H1 (cell line): ENCODE measurements around the gene ARMC9. TPM values are rescaled to one million over a fixed set of nuclear protein-coding genes. Genes with fewer than 3 reads are reported as not detected.

Experiments used
- CTCF ChIA-PET: fragments of 300-600 bp; sonication (Branson Sonifier 250); formaldehyde crosslinking; loops from one replicate; lab custom pipeline; 2021; ENCODE audit not compliant: partially characterized antibody; lab: Charles Lee
- POLR2A ChIA-PET: fragments of 300-600 bp; sonication (Branson Sonifier 250); formaldehyde crosslinking; loops from one replicate; lab custom pipeline; 2021; ENCODE audit warnings: inconsistent platforms; ENCODE audit not compliant: partially characterized antibody; lab: Charles Lee
- DNase-seq, 2 experiments: peaks; one replicate each; pipeline versions ENCODE4 v3.0.0 to v3.0.0-alpha.2; 2010 to 2022; ENCODE audit warnings: low spot score in 2 of 2, low read depth in 1 of 2, mixed read lengths in 1 of 2
- FAIRE-seq: peaks from 2 replicates; lab custom pipeline; 2011; peaks lifted over from hg19 to GRCh38; lab: Jason Lieb, UNC
- H2AFZ ChIP-seq: 2 replicates; pipeline ENCODE4 v1.8.1; 2012; ENCODE audit warnings: low read length, inconsistent platforms
- H2AK5ac ChIP-seq: 2 replicates; pipeline ENCODE4 v1.6.1; 2013; ENCODE audit warnings: low read depth, low read length
- H2BK120ac ChIP-seq: replicated peaks from 2 replicates; pipeline ENCODE3; 2013; ENCODE audit warnings: low read depth, low read length, inconsistent platforms
- H2BK12ac ChIP-seq: 2 replicates; pipeline ENCODE4 v1.6.1; 2013; ENCODE audit warnings: low read depth, low read length
- H2BK15ac ChIP-seq: 2 replicates; pipeline ENCODE4 v1.6.1; 2013; ENCODE audit warnings: low read length
- H2BK20ac ChIP-seq: 2 replicates; pipeline ENCODE4 v1.6.1; 2013; ENCODE audit warnings: low read length
- H2BK5ac ChIP-seq: 2 replicates; pipeline ENCODE4 v1.6.1; 2013; ENCODE audit warnings: low read depth, low read length
- H3K14ac ChIP-seq: 2 replicates; pipeline ENCODE4 v1.6.1; 2013; ENCODE audit warnings: inconsistent platforms; ENCODE audit not compliant: insufficient read length
- H3K18ac ChIP-seq: 2 replicates; pipeline ENCODE4 v1.6.1; 2013; ENCODE audit warnings: low read length; ENCODE audit errors: extremely low read depth
- H3K23ac ChIP-seq: 2 replicates; pipeline ENCODE4 v1.6.1; 2013; ENCODE audit warnings: inconsistent platforms; ENCODE audit not compliant: insufficient read length
- H3K23me2 ChIP-seq: 2 replicates; pipeline ENCODE4 v1.6.1; 2013; ENCODE audit warnings: low read depth, low read length
- H3K27ac ChIP-seq: 2 replicates; pipeline ENCODE4 v1.6.1; 2011; ENCODE audit warnings: low read depth, low read length, inconsistent platforms
- H3K27me3 ChIP-seq, 4 experiments: replicated peaks in 1 of 4; 1 replicate in 1 of 4; 2 replicates in 3 of 4; pipeline versions ENCODE4 v1.6.1 to v1.8.1; 2011 to 2013; ENCODE audit warnings: low read length in 3 of 4, mild to moderate bottlenecking in 3 of 4, inconsistent platforms in 2 of 4, mixed read lengths in 2 of 4, moderate library complexity in 1 of 4; ENCODE audit not compliant: control insufficient read depth in 3 of 4, insufficient read depth in 3 of 4; ENCODE audit errors: extremely low read depth in 1 of 4
- H3K36me3 ChIP-seq, 4 experiments: 2 replicates each; pipeline versions ENCODE4 v1.6.1 to v1.8.1; 2011 to 2013; ENCODE audit warnings: mild to moderate bottlenecking in 4 of 4, low read length in 3 of 4, moderate library complexity in 2 of 4, control low read depth in 1 of 4, inconsistent platforms in 1 of 4; ENCODE audit not compliant: insufficient read depth in 4 of 4, control insufficient read depth in 2 of 4
- H3K4ac ChIP-seq: replicated peaks from 2 replicates; pipeline ENCODE3; 2013; ENCODE audit warnings: low read length, low read depth, mixed read lengths, inconsistent platforms; ENCODE audit not compliant: insufficient read length
- H3K4me1 ChIP-seq, 4 experiments: replicated peaks in 1 of 4; 1 replicate in 1 of 4; 2 replicates in 3 of 4; pipeline versions ENCODE4 v1.6.1 to v1.8.1; 2011 to 2013; ENCODE audit warnings: low read length in 3 of 4, inconsistent platforms in 2 of 4, mixed read lengths in 1 of 4; ENCODE audit not compliant: insufficient read depth in 4 of 4, control insufficient read depth in 3 of 4
- H3K4me2 ChIP-seq, 2 experiments: 2 replicates each; pipeline versions ENCODE4 v1.6.1 to v1.8.1; 2011 to 2013; ENCODE audit warnings: low read depth in 2 of 2, low read length in 2 of 2, control low read depth in 1 of 2, inconsistent platforms in 1 of 2, mild to moderate bottlenecking in 1 of 2; ENCODE audit not compliant: insufficient read depth in 1 of 2
- H3K4me3 ChIP-seq, 4 experiments: fragments of 200-600, 300-600 bp in 1 of 4; sonication (generic), shearing (Covaris generic), sonication (Bioruptor Twin) in 1 of 4; 2 replicates each; pipeline versions ENCODE4 v1.5.1 to v1.8.1; 2011 to 2016; ENCODE audit warnings: low read length in 4 of 4, low read depth in 3 of 4, control low read depth in 2 of 4, inconsistent platforms in 2 of 4, mild to moderate bottlenecking in 2 of 4, mixed read lengths in 1 of 4, moderate library complexity in 1 of 4; ENCODE audit not compliant: insufficient read depth in 2 of 4; ENCODE audit errors: extremely low read depth in 1 of 4
- H3K56ac ChIP-seq: replicated peaks from 2 replicates; pipeline ENCODE3; 2013; ENCODE audit warnings: low read depth, mild to moderate bottlenecking, mixed read lengths, low read length, inconsistent platforms; ENCODE audit not compliant: insufficient read length
- H3K79me1 ChIP-seq: 2 replicates; pipeline ENCODE4 v1.6.1; 2013; ENCODE audit warnings: low read depth, low read length, control low read depth
- H3K79me2 ChIP-seq, 2 experiments: 2 replicates each; pipeline versions ENCODE4 v1.6.1 to v1.8.1; 2012 to 2013; ENCODE audit warnings: low read length in 2 of 2, mild to moderate bottlenecking in 2 of 2, inconsistent platforms in 1 of 2; ENCODE audit not compliant: insufficient read depth in 2 of 2, control insufficient read depth in 1 of 2
- H3K9ac ChIP-seq, 4 experiments: replicated peaks in 1 of 4; 1 replicate in 1 of 4; 2 replicates in 3 of 4; pipeline versions ENCODE4 v1.6.1 to v1.8.1; 2011 to 2013; ENCODE audit warnings: low read depth in 3 of 4, low read length in 3 of 4, control low read depth in 2 of 4, mild to moderate bottlenecking in 2 of 4, moderate library complexity in 2 of 4, inconsistent platforms in 1 of 4; ENCODE audit errors: extremely low read depth in 1 of 4
- H3K9me3 ChIP-seq, 2 experiments: 2 replicates each; pipeline versions ENCODE4 v1.6.1 to v1.8.1; 2012 to 2013; ENCODE audit warnings: mild to moderate bottlenecking in 2 of 2, moderate library complexity in 2 of 2, control low read depth in 1 of 2, inconsistent platforms in 1 of 2, low read depth in 1 of 2, low read length in 1 of 2, mixed read lengths in 1 of 2; ENCODE audit not compliant: insufficient read depth in 2 of 2
- H4K20me1 ChIP-seq, 2 experiments: replicated peaks in 1 of 2; 2 replicates each; pipeline versions ENCODE3 to v1.8.1; 2011 to 2013; ENCODE audit warnings: inconsistent platforms in 2 of 2, low read length in 2 of 2, mild to moderate bottlenecking in 1 of 2; ENCODE audit not compliant: insufficient read depth in 2 of 2, control insufficient read depth in 1 of 2
- H4K5ac ChIP-seq: 2 replicates; pipeline ENCODE4 v1.6.1; 2013; ENCODE audit warnings: low read length, low read depth, mixed read lengths, inconsistent platforms; ENCODE audit not compliant: insufficient read length
- H4K8ac ChIP-seq: 2 replicates; pipeline ENCODE4 v1.8.0; 2013; ENCODE audit warnings: mild to moderate bottlenecking, moderate library complexity, low read length, inconsistent platforms; ENCODE audit not compliant: insufficient read depth; ENCODE audit errors: extremely low read depth
- H4K91ac ChIP-seq: replicated peaks from 2 replicates; pipeline ENCODE3; 2013; ENCODE audit warnings: low read length, mixed read lengths, inconsistent platforms; ENCODE audit not compliant: insufficient read length
- ASH2L ChIP-seq: fragments of 200-600, 300-600 bp; sonication (generic); IDR thresholded peaks from one replicate; pipeline ENCODE4 v1.7.1; 2017; ENCODE audit warnings: low read length
- GTF2F1 ChIP-seq: IDR thresholded peaks from 2 replicates; pipeline ENCODE4 v1.6.1; 2012; ENCODE audit warnings: low read depth, low read length, improper control_type of control experiment, borderline replicate concordance
- MAFK ChIP-seq: IDR thresholded peaks from 2 replicates; pipeline ENCODE4 v1.6.1; 2012; ENCODE audit warnings: low read depth, mild to moderate bottlenecking, improper control_type of control experiment, low read length
- NANOG ChIP-seq: IDR thresholded peaks from 2 replicates; pipeline ENCODE4 v1.6.1; 2011; ENCODE audit warnings: low read length, low read depth, mild to moderate bottlenecking, inconsistent platforms; ENCODE audit not compliant: insufficient read depth, poor library complexity, severe bottlenecking
- SUZ12 ChIP-seq: fragments of 200-600 bp; sonication (generic); IDR thresholded peaks from 2 replicates; pipeline ENCODE4 v1.6.1; 2012; ENCODE audit warnings: mild to moderate bottlenecking, inconsistent platforms, low read length, moderate library complexity, mixed read lengths
- ZNF274 ChIP-seq: IDR thresholded peaks from 2 replicates; pipeline ENCODE4 v1.7.0; 2012; ENCODE audit warnings: low read length, borderline replicate concordance; ENCODE audit errors: extremely low read depth
- WGBS, 2 experiments: shearing (Covaris generic) in 1 of 2; methylation state at CpG; one replicate each; pipeline versions ENCODE4 v1.1.6 to v1.1.7; 2013 to 2015; ENCODE audit warnings: low lambda C conversion rate in 2 of 2, mixed read lengths in 2 of 2, inconsistent platforms in 1 of 2, low coverage in 1 of 2, missing lambda C conversion rate in 1 of 2; ENCODE audit not compliant: insufficient replicate concordance in 2 of 2, insufficient coverage in 1 of 2, insufficient read length in 1 of 2; ENCODE audit errors: extremely low coverage in 1 of 2, missing lambda C conversion rate in 1 of 2; 5-methylcytosine and 5-hydroxymethylcytosine counted together
- polyA plus RNA-seq, 7 experiments: library from polyadenylated mRNA; depleted of rRNA in 3 of 7; stranded (reverse) in 5 of 7; unstranded in 2 of 7; fragments of >200 nt in 5 of 7; fragments of 200-250 nt in 2 of 7; gene quantifications; 1 replicate in 5 of 7; 2 replicates in 1 of 7; 4 replicates in 1 of 7; pipeline versions ENCODE4 v1.2.1 to v1.2.3, GENCODE V29; 2011 to 2013; ENCODE audit warnings: missing spikeins in 2 of 7, mixed read lengths in 2 of 7
- total RNA-seq: library from RNA; stranded (reverse); fragmentation: NEBNext Ultra II Directional; extraction: Animal tissue kit (Norgen Biotek cat#: 25700); gene quantifications from 2 replicates; pipeline ENCODE4 v1.2.1, GENCODE V29; 2021
- TF ChIP-seq, protein P1 (sequence below), 3 experiments: IDR thresholded peaks; 1 replicate in 2 of 3; 2 replicates in 1 of 3; pipeline versions ENCODE4 v1.5.1 to v1.6.1; 2011; ENCODE audit warnings: low read length in 3 of 3, mild to moderate bottlenecking in 3 of 3, inconsistent platforms in 2 of 3, low read depth in 1 of 3, moderate library complexity in 1 of 3; ENCODE audit not compliant: insufficient read depth in 1 of 3; ENCODE audit errors: control extremely low read depth in 1 of 3
- TF ChIP-seq, protein P2 (sequence below): IDR thresholded peaks from 2 replicates; pipeline ENCODE4 v1.6.1; 2012; ENCODE audit warnings: inconsistent platforms

The ARMC9 gene
- total and polyA plus RNA-seq, 2 of the 8 experiments (the other 6 are each of a cell fraction or from before 2014, with no cell fraction given), result 23.2 to 36.1 TPM

DNA sequence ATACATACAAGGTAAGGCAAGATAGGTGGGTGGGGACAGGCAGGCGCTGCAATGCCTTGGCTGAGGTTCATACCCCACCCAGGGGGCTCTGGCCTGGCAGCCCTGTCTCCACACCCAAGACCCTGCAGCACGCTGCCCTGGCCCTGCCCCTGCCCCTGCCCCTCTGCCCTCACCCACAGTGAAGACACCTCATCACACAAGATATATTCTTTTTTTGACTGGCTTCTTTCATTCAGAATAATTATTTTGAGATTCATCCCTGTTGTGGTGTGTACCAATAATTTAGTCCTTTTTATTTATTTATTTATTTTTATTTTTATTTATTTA, 185.6 kb downstream of the ARMC9 start:
- no peak for FAIRE-seq
- WGBS, 2 experiments, result 100% methylated on average over 2 of the region's 2 CpGs; no CpG with 5 or more reads in 1 of the 2 experiments
- CTCF ChIA-PET, result interaction anchor here (1.3 to 2.2 kb wide), 5 partner anchors 10 to 87 kb away, joined by 4 to 15 read pairs (median 9); no protein-coding TSS in a partner anchor
- TF ChIP-seq ZNF274 (no peak), GTF2F1 (no peak), ASH2L (no peak), NANOG (no peak), SUZ12 (no peak), MAFK (no peak)
- TF ChIP-seq, protein P1, sequence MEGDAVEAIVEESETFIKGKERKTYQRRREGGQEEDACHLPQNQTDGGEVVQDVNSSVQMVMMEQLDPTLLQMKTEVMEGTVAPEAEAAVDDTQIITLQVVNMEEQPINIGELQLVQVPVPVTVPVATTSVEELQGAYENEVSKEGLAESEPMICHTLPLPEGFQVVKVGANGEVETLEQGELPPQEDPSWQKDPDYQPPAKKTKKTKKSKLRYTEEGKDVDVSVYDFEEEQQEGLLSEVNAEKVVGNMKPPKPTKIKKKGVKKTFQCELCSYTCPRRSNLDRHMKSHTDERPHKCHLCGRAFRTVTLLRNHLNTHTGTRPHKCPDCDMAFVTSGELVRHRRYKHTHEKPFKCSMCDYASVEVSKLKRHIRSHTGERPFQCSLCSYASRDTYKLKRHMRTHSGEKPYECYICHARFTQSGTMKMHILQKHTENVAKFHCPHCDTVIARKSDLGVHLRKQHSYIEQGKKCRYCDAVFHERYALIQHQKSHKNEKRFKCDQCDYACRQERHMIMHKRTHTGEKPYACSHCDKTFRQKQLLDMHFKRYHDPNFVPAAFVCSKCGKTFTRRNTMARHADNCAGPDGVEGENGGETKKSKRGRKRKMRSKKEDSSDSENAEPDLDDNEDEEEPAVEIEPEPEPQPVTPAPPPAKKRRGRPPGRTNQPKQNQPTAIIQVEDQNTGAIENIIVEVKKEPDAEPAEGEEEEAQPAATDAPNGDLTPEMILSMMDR (IDR thresholded peaks at IDR 0.05; ENCODE audit: control extremely low read depth in 1 of 3, insufficient read depth in 1 of 3, low read depth in 1 of 3, low read length in 3 of 3), result no peak
- TF ChIP-seq, protein P2, sequence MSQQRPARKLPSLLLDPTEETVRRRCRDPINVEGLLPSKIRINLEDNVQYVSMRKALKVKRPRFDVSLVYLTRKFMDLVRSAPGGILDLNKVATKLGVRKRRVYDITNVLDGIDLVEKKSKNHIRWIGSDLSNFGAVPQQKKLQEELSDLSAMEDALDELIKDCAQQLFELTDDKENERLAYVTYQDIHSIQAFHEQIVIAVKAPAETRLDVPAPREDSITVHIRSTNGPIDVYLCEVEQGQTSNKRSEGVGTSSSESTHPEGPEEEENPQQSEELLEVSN, result no peak

More for the DNA sequence above, 185.6 kb downstream of the ARMC9 start:
- Histone ChIP-seq H2BK5ac (no peak overlapping the region), H2AK5ac (no peak overlapping the region), H3K23me2 (peaks cover 8% of the 10 kb centered on the region; the same call in 1 of the 2 replicates), H4K5ac (no peak overlapping the region), H4K91ac (no peak overlapping the region), H2BK120ac (no peak overlapping the region), H3K4me1 (peaks cover 0 to 9% (median 2%) of the 10 kb centered on the region in 4 experiments; a peak in 6 of 7 replicates), H4K8ac (no peak overlapping the region), H2BK20ac (no peak overlapping the region), H3K4me2 (no peak overlapping the region), H3K79me1 (no peaks in the 10 kb centered on the region), H3K4me3 (no peak overlapping the region), H3K18ac (no peak overlapping the region), H3K56ac (no peak overlapping the region), H3K27me3 (no peaks in the 10 kb centered on the region), H3K4ac (no peak overlapping the region), H4K20me1 (no peaks in the 10 kb centered on the region), H3K27ac (no peak overlapping the region), H3K9ac (no peak overlapping the region), H3K23ac (no peak overlapping the region), H3K9me3 (peaks cover 3% of the 10 kb centered on the region in 2 experiments; a peak in 1 of 4 replicates), H2BK12ac (no peak overlapping the region), H3K36me3 (no peaks in the 10 kb centered on the region), H2AFZ (no peak overlapping the region), H3K14ac (no peak overlapping the region), H2BK15ac (no peak overlapping the region), H3K79me2 (no peaks in the 10 kb centered on the region)
- DNase-seq, result no peak
- POLR2A ChIA-PET, result interaction anchor here (1.2 to 1.7 kb wide), 2 partner anchors 12 to 13 kb away, joined by 4 to 9 read pairs; partner anchors contain the start of gene B3GNT7
